GM19239 (cell line): ENCODE results near the gene AARS2.

Experiments used
- DNase-seq: peaks from one replicate; pipeline ENCODE4 v3.0.0; 2011; ENCODE audit warnings: low spot score; ENCODE audit not compliant: insufficient read length
- FAIRE-seq: peaks from 2 replicates; lab custom pipeline; 2011; peaks lifted over from hg19 to GRCh38; lab: Jason Lieb, UNC

The AARS2 gene

DNA sequence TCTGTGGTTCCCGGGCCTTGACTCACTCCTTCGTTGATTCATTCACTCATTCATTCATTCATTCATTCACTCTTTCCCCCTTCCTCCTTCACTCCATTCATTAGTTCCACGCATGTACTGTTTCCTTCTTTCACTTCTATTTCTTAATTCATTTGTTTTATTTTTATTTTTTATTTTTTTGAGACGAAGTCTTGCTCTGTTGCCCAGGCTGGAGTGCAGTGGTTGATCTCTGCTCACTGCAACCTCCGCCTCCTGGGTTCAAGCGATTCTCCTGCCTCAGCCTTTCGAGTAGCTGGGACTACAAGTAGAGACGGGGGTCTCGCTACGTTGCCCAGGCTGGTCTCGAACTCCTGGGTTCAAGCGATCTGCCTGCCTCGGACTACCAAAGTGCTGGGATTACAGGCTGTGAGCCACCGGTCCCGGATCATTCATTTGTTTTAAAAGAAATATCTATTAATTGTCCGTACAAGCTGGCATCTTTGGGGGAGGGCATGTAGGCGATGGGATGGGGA lies 47.4 kb downstream of the AARS2 start:
- DNase-seq (no peak), FAIRE-seq (no peak)

DNA sequence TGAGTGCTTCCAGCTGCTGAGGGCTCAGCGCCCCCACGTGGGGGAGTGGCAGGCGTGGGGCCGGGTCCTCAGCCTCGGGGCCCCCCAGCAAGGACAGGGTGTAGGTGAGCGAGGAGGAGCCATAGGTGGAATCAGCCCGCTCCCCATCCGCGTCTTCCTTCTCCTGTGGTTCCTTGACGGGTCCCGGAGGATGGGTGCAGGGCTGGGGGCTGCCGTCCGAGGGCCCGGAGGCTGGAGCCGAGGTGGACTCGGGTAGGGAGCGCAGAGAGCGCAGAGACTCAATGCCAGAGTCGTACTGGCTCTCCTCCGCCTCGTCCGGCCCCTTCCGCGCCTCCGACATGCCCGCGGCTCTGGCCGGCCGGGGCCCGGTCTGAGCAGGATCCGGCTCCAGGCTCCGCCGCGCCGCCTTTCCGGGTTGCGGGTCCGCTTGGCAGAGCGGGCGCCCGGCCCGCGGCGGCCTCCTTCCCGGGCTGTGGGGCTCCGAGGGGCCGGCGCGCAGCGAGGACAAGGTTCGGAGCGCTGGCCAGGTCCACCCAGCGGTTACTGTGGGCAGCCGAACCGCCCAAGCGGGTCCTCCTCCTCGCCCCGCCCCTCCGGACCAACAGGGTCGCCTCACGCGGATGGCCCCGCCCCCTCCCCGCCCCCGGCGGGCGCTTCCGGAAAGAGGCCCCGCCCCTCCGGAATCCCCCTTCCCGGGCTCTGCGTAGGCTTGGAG lies 48.0 kb downstream of the AARS2 start, which contains the start of gene NFKBIE:
NFKBIE (minus strand) TSS at position 545 of the 715 bp plus-strand sequence; CDS start at position 340, 205 bp downstream.
- FAIRE-seq, result peak; percentile 73
- peak; percentile 76 for DNase-seq

- FAIRE-seq, result peak; percentile 90
These were observed 48.8 kb downstream of the AARS2 start for GRCh38 chr6:44264154-44265006.

DNA sequence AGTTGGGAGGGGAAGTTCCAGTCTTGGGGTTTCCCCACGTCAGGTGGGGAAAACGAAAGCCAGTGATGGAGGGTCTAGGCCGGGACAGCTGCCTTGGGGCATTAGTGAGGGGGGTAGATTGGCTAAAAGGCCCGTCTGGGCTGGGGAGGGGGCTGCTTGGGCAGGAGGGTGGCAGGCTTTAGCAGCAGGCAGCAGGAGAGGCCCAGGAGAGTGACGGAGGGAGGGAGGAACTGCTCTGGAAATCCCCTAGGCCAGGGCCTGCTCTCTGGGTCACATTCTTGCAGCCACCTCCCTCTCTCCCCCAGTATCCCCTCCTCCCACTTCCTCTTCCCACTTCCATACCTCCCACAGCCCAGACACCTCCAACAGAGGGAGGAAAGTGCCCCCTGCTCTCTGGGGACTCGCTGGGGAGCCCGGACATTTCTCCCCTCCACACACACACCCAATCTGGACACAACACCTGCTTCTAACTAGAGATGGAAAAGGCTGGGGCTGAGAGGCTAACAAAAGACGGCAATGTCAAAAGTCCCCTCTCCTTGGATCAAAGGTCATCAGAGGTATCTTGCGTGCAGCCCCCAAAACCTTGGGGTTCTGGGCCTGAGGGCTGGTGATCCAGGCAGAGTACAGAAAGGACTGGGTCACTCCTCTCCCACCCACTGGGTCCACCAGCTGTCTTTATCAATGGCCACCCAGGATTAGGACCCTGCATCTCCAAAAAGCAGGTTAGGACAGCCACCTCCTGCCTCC lies 49.6 kb downstream of the AARS2 start:
- DNase-seq, result no peak
- FAIRE-seq, result no peak

More at GRCh38 chr6:44264154-44265006, 48.8 kb downstream of the AARS2 start:
- no peak for DNase-seq

DNA sequence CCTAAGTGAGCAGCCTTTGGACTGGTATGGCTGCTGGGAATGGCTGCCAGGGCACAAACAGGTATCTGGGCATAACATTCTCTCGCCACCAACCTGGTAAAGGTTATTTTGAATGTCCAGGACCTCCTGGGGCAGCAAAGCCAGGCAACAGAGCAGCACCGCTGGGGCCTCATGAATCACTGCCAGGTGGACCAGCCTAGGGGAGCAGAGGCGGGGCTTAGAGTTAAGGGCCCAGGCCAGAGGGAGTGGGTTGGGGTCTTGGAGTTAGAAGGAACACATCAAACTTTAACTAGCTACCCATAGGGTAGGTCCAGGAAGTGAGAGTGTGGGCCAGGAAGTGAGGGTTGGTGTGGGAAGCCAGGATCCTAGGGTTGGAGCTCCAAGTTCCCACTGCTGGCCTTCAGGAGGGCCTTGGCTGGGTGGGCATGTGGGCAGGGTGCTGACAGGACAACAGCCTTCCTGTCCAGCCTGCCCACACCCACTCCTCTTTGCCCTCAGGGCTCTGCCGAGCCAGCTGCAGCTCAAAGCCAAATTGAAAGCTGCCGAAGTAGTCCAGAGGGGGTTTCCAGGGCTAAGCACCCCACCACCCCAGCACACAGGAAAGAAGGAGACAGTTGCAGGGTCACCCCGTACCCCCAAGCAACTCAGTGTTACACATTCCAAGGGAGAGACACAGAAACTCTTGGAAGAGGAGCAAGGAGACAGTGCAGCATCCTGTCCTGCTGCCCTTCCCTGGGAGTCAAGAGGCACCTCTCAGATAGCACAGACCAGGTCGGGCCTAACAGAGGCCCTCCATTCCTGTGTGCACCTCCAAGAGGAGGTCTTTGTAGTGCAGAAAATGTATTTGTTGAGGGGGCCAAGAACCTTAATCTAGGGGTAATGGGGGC lies 50.4 kb downstream of the AARS2 start:
- DNase-seq (no peak), FAIRE-seq (peak; percentile 74)

GRCh38 chr6:44261581-44261980 lies 51.6 kb downstream of the AARS2 start:
- FAIRE-seq, result no peak
- DNase-seq, result no peak

DNA sequence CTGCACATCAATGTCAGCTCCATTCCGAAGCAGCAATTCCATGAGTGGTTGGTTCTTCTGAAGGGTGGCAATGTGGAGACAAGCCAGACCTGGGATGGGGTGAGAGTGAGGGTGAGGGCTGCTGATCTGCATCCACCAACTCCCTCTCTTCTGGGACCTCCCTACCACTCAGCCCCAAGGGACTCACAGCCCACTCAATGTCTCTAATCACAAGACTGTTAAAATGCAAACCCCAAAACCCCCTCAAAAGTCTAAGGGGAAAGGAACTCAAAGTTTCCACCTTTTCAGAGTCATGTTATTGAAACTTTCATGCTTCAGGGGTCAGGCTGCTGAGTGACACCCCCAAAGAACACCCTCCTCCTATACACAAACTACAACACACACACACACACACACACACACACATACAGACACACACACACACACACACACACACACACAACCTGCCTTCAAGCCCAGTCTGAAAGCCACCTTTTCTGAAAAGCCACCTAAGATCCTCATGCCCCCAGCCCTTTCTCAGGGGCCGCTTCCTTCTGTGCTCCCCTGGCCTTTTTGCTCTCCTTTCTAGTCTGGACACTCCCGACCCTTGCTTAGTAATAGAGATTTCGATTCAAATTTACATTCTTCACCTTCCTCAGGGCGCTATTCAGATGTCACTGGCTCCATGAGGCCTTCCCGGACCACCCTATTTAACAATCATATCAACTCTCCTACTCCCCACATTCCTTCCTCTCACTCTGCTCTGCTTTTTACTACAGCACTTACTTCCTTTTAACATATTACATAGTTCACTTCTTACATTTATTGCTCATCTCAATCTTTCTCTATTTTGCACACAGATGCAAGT lies 52.5 kb downstream of the AARS2 start:
- DNase-seq (no peak), FAIRE-seq (no peak)

DNA sequence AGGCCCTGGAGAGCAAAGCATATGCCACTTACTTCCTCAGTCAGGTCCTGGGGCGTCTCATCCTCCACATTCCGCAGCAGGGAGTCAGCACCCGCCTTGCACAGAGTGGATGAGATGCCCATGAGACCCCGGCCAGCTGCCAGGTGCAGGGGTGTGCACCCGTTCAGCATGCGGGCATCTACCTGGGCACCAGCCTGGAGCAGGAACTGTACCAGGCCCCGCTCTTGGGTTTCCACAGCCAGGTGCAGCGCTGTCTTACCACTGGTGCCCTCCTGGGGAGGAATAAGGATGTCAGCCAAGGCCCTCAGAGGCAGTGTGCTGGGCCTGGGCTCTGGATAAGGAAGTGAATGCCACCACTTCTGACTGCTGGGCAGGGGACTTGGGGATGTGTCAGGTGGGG lies 53.1 kb downstream of the AARS2 start:
- DNase-seq, result no peak
- FAIRE-seq, result no peak

- no peak for DNase-seq
- no peak for FAIRE-seq
These were observed 54.2 kb downstream of the AARS2 start for GRCh38 chr6:44258921-44259320.

DNA sequence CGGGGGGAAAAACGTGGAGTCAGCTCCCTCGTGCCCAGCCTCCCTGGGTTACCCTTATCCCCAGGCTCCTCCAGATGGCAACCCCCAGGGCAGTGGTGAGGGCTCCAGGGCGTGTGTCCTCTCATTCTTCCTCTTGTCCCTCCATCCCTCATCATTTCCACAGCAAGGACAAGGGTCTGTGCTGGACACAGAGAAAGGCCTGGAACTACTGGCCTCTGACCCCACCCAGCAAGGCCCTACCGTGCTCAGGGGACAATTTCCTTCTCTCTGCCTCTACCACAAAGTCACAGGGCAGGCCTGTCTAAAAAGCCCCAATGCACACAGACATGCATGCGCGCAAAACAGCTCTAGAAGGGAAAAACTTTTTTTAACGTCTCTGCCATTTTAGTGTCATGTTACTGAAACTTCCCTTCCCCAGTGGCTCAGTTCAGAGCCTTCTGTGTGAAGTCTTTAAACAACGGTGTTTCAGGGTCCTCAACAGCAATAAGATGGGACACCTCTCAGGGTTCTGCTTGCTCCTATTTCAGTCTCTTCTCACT lies 54.8 kb downstream of the AARS2 start:
- no peak for DNase-seq
- no peak for FAIRE-seq

DNA sequence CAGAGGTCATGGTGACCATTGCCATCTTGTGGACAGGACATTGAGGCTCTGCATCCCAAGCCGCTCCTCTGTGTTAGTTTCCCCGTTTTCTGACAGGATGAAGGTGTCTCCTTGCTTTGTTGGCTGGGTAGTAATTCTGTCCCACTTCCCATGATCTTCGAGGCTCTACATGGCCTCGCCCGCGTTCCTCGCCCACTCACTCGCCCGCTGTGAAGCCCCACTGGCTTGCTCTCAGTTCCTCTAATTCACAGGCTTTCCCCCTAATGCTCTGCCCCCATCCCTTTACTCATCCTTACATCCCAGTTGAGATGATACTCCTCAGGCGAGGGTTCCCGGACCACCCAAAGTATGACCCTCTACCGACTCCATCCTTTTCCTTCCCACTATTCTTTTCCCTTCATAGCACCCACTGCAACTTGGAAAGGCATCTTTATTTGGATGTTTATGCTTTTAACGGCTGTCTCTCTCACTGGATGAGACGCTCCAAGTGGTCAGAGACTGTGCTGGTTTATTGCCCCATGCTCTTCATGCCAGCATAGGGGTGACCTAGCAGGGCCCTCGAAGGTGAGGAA lies 55.3 kb downstream of the AARS2 start:
- DNase-seq, result no peak
- FAIRE-seq, result peak; percentile 72

DNA sequence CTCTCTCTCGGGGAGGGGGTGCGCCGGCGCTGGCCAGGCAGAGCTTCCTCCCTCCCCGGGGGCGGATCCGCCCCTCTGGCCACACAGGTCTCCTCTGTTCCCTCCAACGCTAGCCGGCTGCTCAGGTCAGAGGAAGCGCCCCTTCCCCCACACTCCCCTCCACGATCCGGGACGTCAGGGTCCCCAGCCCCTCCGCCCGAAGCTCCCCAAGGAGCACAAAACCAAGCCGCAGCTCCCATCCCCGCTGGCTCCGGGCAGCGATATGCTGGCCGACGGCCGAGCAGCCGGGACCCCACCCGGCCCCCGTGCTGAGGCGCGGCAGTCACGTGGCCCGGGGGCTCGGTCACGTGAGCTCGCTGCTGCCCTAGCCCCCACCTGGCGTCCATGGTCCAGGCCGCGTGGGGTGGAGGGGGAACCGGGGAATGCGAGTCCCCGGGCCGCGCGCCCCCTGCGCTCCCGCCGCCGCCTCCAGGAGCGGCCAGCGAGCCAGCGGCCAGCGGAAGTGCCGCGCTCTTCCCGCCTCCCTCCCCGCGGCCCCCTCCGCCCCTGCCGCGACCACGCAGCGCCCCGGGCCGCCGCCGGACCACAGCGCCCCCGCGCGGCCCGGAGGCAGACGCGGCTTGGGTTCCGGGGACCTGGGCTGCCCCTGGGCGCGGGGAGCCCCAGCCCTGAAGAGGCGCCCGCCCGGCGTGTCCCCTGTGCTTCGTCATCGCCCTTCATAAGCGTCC lies 56.0 kb downstream of the AARS2 start, which contains the start of gene SLC35B2:
SLC35B2 (minus strand) TSS at position 504 of the 728 bp plus-strand sequence; CDS start at position 386, 118 bp downstream.
- DNase-seq, result no peak
- FAIRE-seq, result no peak

DNA sequence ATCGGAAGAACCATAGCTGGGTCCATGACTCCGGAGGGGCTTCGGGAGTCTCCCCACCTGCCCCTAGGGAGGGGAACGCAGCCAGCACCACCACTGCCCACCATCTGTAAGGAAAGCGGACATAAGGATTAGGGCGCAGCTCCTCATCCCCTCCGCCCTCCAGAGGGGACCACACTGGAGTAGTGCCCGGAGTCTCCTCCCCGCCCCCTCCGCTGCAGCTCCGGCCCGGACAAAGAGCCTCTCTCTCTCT lies 56.4 kb downstream of the AARS2 start:
- FAIRE-seq (no peak), DNase-seq (no peak)

DNA sequence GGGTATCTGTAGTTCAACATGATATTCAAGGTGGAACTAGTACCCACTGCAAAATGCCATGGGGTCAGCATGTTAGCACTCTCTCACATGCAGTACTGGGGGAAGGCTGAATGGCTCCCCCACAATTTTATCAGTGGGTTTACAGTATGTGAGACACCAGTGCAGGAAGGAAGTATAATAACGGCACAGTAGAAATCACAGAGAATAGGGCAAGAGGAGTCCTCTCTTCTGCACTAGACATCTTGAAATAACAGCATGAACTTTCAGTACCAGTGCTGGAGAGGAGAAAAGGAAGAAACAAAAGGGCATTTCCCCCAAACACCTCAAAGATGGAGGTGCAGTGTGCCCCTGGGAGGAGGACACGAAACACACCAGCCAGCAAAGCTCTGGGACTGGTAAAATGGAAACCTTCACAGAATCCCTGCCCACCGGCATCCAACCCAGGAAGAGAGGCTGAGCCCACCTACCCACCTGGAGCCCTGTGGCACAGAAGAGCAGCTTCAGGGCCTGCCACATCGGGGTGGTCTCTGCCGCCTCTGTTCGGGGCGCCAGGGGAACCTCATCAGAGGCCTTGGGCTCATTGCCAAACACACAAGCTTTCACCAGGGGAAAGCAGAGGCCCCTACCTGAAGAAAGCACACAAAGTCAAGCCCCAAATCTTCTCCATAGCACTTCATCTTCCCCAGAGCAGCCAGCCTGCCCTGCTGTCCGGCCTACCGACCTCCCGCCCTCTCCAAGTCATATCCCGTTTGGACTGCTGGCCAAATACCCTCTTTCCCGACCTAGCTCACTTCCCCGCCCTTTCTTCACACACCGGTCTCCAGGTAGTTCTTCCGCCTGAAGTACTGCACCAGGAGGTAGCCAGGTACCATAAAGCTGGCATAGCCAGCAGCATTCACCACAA lies 57.0 kb downstream of the AARS2 start:
- FAIRE-seq (no peak), DNase-seq (no peak)

DNA sequence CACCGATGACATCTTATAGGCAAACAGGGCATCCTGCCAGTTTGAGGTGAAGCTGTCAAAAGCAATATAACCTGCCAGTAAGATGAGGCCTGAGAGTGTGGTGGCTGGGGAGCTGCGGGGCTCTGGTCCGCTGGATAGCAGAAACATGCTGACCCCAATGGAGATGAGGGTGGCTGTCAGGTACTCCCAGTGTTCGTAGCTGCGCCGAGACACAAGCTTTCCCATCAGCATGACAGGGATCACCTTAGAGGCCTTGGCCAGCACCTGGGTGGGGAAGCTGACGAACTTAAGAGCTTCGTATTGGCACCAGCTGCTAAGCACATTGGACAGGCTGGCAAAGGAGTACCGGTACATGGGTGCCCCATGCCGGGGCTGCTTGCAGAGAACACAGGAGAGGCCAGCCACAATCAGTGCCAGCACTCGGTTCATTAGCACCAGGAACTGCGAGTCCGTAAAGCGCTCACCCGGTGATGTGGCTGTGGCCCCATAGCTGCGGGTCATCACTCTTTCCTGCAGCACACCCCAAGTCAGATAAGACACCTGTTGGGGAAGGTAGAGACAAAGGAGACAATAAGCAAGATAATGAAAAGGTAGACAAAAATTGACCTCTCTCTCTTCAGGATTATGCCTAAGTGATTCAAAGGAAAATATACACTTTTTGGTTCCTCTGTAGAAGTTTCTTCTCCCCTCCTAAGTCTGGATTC lies 57.9 kb downstream of the AARS2 start:
- DNase-seq (no peak), FAIRE-seq (no peak)
